Activated naive CD4-positive, alpha-beta T cell treated with anti-CD3 and anti-CD28 coated beads, Interleukin-2, amount 10 ng/mL, durations not matched to agents 7 days and 5 days (primary cell): ENCODE measurements around the gene CCDC9B.

Experiments
- CTCF ChIA-PET: fragments of 350-600 bp; sonication (Branson Sonifier 250); formaldehyde crosslinking; loops from one replicate; lab custom pipeline; 2021; ENCODE audit warnings: antibody characterized with exemption; lab: Charles Lee
- DNase-seq: peaks from one replicate; pipeline ENCODE4 v3.0.0-alpha.2; 2020
- H3K27ac Mint-ChIP-seq: one replicate; pipeline ENCODE4 v1.8.0; 2021; ENCODE audit warnings: mild to moderate bottlenecking, moderate library complexity, mixed read lengths
- H3K27me3 Mint-ChIP-seq: one replicate; pipeline ENCODE4 v1.8.0; 2021; ENCODE audit warnings: mild to moderate bottlenecking, mixed read lengths
- H3K36me3 Mint-ChIP-seq: one replicate; pipeline ENCODE4 v1.8.0; 2021; ENCODE audit warnings: mixed read lengths
- H3K4me1 Mint-ChIP-seq: one replicate; pipeline ENCODE4 v1.8.0; 2021; ENCODE audit warnings: mixed read lengths
- H3K4me3 Mint-ChIP-seq: one replicate; pipeline ENCODE4 v1.8.0; 2021; ENCODE audit warnings: mild to moderate bottlenecking, moderate library complexity, mixed read lengths
- H3K9me3 Mint-ChIP-seq: one replicate; pipeline ENCODE4 v1.8.0; 2021; ENCODE audit warnings: mixed read lengths

The CCDC9B gene

GRCh38 chr15:40310001-40310959 lies 30.5 kb downstream of the CCDC9B start:
- Mint-ChIP-seq H3K4me1 (peaks cover 32% of the 10 kb centered on the region), H3K27ac (peak overlapping the region; percentile 86), H3K4me3 (peak overlapping the region; percentile 94), H3K9me3 (no peaks in the 10 kb centered on the region), H3K36me3 (peaks cover 3% of the 10 kb centered on the region), H3K27me3 (peaks cover 50% of the 10 kb centered on the region)
- peak; percentile 81 for DNase-seq
- CTCF ChIA-PET: interaction anchor here (0.6 to 21.9 kb wide), 20 partner anchors 10 to 523 kb away, joined by 3 to 425 read pairs (median 6); partner anchors contain the start of genes ANKRD63, CCDC9B and INAFM2

- peak overlapping the region; percentile 94 for H3K4me3 Mint-ChIP-seq
- H3K27ac Mint-ChIP-seq: peak overlapping the region; percentile 98
- H3K9me3 Mint-ChIP-seq: no peaks in the 10 kb centered on the region
- peaks cover 37% of the 10 kb centered on the region for H3K4me1 Mint-ChIP-seq
- H3K36me3 Mint-ChIP-seq: peaks cover 7% of the 10 kb centered on the region
- H3K27me3 Mint-ChIP-seq: peaks cover 41% of the 10 kb centered on the region
- DNase-seq: no peak
- CTCF ChIA-PET: interaction anchor here (0.7 to 21.9 kb wide), 17 partner anchors 11 to 394 kb away, joined by 3 to 425 read pairs (median 6); partner anchors contain the start of genes ANKRD63, CCDC9B and INAFM2
Measured at GRCh38 chr15:40309344-40309862, 31.3 kb downstream of the CCDC9B start.

GRCh38 chr15:40307421-40308211 lies 33.1 kb downstream of the CCDC9B start, which contains the start of gene PLCB2:
Gene PLCB2 (minus strand): TSS chr15:40307935. CDS start chr15:40307672, 263 bp downstream.
- Mint-ChIP-seq H3K27ac (peak within 1 kb of the TSS; percentile 98), H3K27me3 (peaks cover 23% of the 10 kb centered on the region), H3K4me3 (peak within 1 kb of the TSS; percentile 94), H3K36me3 (peaks cover 23% of the 10 kb centered on the region), H3K9me3 (no peaks in the 10 kb centered on the region), H3K4me1 (peaks cover 40% of the 10 kb centered on the region)
- CTCF ChIA-PET: interaction anchor here (0.7 to 21.9 kb wide), 15 partner anchors 8 to 267 kb away, joined by 3 to 425 read pairs (median 7); partner anchors contain the start of genes ANKRD63, CCDC9B and INAFM2
- DNase-seq: peak; percentile 83

GRCh38 chr15:40306908-40307307 lies 33.8 kb downstream of the CCDC9B start:
- Mint-ChIP-seq H3K4me1 (peaks cover 40% of the 10 kb centered on the region), H3K9me3 (no peaks in the 10 kb centered on the region)
- DNase-seq: peak; percentile 37

GRCh38 chr15:40306371-40306770 lies 34.4 kb downstream of the CCDC9B start:
- Mint-ChIP-seq H3K36me3 (peaks cover 31% of the 10 kb centered on the region), H3K9me3 (no peaks in the 10 kb centered on the region), H3K4me3 (peak overlapping the region; percentile 94), H3K4me1 (peaks cover 40% of the 10 kb centered on the region), H3K27me3 (peaks cover 11% of the 10 kb centered on the region), H3K27ac (peak overlapping the region; percentile 98)
- CTCF ChIA-PET: interaction anchor here (0.7 to 21.9 kb wide), 7 partner anchors 10 to 199 kb away, joined by 3 to 425 read pairs (median 69); partner anchors contain the start of genes CCDC9B and INAFM2
- no peak for DNase-seq

More at GRCh38 chr15:40306908-40307307, 33.8 kb downstream of the CCDC9B start:
- H3K27me3 Mint-ChIP-seq: peaks cover 16% of the 10 kb centered on the region
- peak overlapping the region; percentile 98 for H3K27ac Mint-ChIP-seq
- H3K36me3 Mint-ChIP-seq: peaks cover 25% of the 10 kb centered on the region
- CTCF ChIA-PET: interaction anchor here (0.7 to 21.9 kb wide), 11 partner anchors 9 to 200 kb away, joined by 3 to 425 read pairs (median 20); partner anchors contain the start of genes ANKRD63, CCDC9B and INAFM2
- peak overlapping the region; percentile 94 for H3K4me3 Mint-ChIP-seq

GRCh38 chr15:40305281-40305680 lies 35.5 kb downstream of the CCDC9B start:
- Mint-ChIP-seq H3K27ac (no peak overlapping the region), H3K4me3 (no peak overlapping the region), H3K27me3 (peaks cover 5% of the 10 kb centered on the region), H3K4me1 (peaks cover 40% of the 10 kb centered on the region), H3K36me3 (peaks cover 40% of the 10 kb centered on the region), H3K9me3 (peaks cover 3% of the 10 kb centered on the region)
- no peak for DNase-seq
- CTCF ChIA-PET: interaction anchor here (0.7 to 21.9 kb wide), 4 partner anchors 22 to 223 kb away, joined by 3 to 425 read pairs (median 202); partner anchors contain the start of genes ANKRD63 and CCDC9B

GRCh38 chr15:40303576-40303975 lies 37.2 kb downstream of the CCDC9B start:
- Mint-ChIP-seq H3K27me3 (no peaks in the 10 kb centered on the region), H3K27ac (no peak overlapping the region), H3K36me3 (peaks cover 53% of the 10 kb centered on the region), H3K4me3 (no peak overlapping the region), H3K4me1 (peaks cover 25% of the 10 kb centered on the region), H3K9me3 (peaks cover 10% of the 10 kb centered on the region)
- no peak for DNase-seq
- CTCF ChIA-PET: interaction anchor here (18.2 to 21.9 kb wide), 2 partner anchors 28 to 35 kb away, joined by 401 to 425 read pairs; partner anchors contain the start of gene CCDC9B

GRCh38 chr15:40302981-40303380 lies 37.8 kb downstream of the CCDC9B start:
- CTCF ChIA-PET: interaction anchor here (18.2 to 21.9 kb wide), 2 partner anchors 27 to 35 kb away, joined by 401 to 425 read pairs; partner anchors contain the start of gene CCDC9B
- H3K36me3 Mint-ChIP-seq: peaks cover 53% of the 10 kb centered on the region
- no peaks in the 10 kb centered on the region for H3K27me3 Mint-ChIP-seq
- peaks cover 21% of the 10 kb centered on the region for H3K4me1 Mint-ChIP-seq
- peaks cover 10% of the 10 kb centered on the region for H3K9me3 Mint-ChIP-seq
- H3K27ac Mint-ChIP-seq: no peak overlapping the region
- no peak overlapping the region for H3K4me3 Mint-ChIP-seq
- DNase-seq: no peak

GRCh38 chr15:40302288-40302886 lies 38.4 kb downstream of the CCDC9B start:
- H3K4me3 Mint-ChIP-seq: no peak overlapping the region
- no peak overlapping the region for H3K27ac Mint-ChIP-seq
- peaks cover 56% of the 10 kb centered on the region for H3K36me3 Mint-ChIP-seq
- peaks cover 21% of the 10 kb centered on the region for H3K4me1 Mint-ChIP-seq
- DNase-seq: no peak
- CTCF ChIA-PET: interaction anchor here (0.5 to 21.9 kb wide), 3 partner anchors 27 to 82 kb away, joined by 3 to 425 read pairs (median 401); partner anchors contain the start of gene CCDC9B
- no peaks in the 10 kb centered on the region for H3K27me3 Mint-ChIP-seq
- peaks cover 10% of the 10 kb centered on the region for H3K9me3 Mint-ChIP-seq

- Mint-ChIP-seq H3K27ac (no peak overlapping the region), H3K4me3 (no peak overlapping the region), H3K27me3 (no peaks in the 10 kb centered on the region), H3K36me3 (peaks cover 57% of the 10 kb centered on the region), H3K9me3 (peaks cover 10% of the 10 kb centered on the region), H3K4me1 (peaks cover 18% of the 10 kb centered on the region)
- CTCF ChIA-PET: interaction anchor here (0.5 to 18.2 kb wide), 2 partner anchors 26 to 83 kb away, joined by 3 to 401 read pairs; no protein-coding TSS in a partner anchor
- no peak for DNase-seq
Measured at GRCh38 chr15:40301467-40302179, 39.1 kb downstream of the CCDC9B start.

- DNase-seq: no peak
- H3K27ac Mint-ChIP-seq: no peak overlapping the region
- H3K27me3 Mint-ChIP-seq: no peaks in the 10 kb centered on the region
- H3K4me1 Mint-ChIP-seq: peaks cover 11% of the 10 kb centered on the region
- H3K9me3 Mint-ChIP-seq: peaks cover 10% of the 10 kb centered on the region
- peaks cover 57% of the 10 kb centered on the region for H3K36me3 Mint-ChIP-seq
- CTCF ChIA-PET: interaction anchor here (18.2 kb wide), 1 partner anchor 25 kb away, joined by 401 read pairs; no protein-coding TSS in a partner anchor
- no peak overlapping the region for H3K4me3 Mint-ChIP-seq
Measured at GRCh38 chr15:40300771-40301170, 40.0 kb downstream of the CCDC9B start.

- Mint-ChIP-seq H3K4me3 (no peak overlapping the region), H3K27ac (no peak overlapping the region), H3K27me3 (no peaks in the 10 kb centered on the region), H3K9me3 (peaks cover 10% of the 10 kb centered on the region), H3K4me1 (peaks cover 9% of the 10 kb centered on the region), H3K36me3 (peaks cover 60% of the 10 kb centered on the region)
- CTCF ChIA-PET: interaction anchor here (18.2 kb wide), 1 partner anchor 25 kb away, joined by 401 read pairs; no protein-coding TSS in a partner anchor
- DNase-seq: no peak
Measured at GRCh38 chr15:40300367-40300766, 40.4 kb downstream of the CCDC9B start.
